ENCODE data around the gene VWA5B1. TPM values are rescaled to one million over a fixed set of nuclear protein-coding genes. Genes with fewer than 3 reads are reported as not detected.
A peak's percentile ranks its signal among the peaks of the same experiment; 100 is the strongest.

Gene VWA5B1
- polyA plus RNA-seq, 6 donors from 2014 or later, result not detected

DNA sequence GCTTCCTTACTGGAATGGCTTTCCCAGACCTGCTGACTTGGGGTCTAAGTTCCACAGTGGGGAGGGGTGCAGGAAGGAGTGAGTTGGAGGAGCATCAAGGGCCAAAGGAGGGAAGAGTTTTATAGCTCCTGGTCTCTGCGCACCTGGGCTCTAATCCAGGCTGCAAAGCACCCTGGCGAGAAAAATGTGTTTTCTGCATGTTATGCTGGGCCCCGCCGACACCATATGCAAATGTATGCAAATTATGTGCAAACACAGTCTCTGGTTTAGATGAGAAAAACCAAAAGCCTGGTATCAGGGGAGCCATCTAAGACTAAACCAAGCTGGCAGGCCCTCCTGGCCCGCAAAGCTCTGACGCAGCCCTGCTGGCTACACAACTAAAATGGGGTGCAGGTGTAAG is 95.0 kb downstream of the VWA5B1 start:
- no peaks in the 10 kb centered on the region for H3K4me1 Mint-ChIP-seq
- peaks cover 0 to 6% (median 2%) of the 10 kb centered on the region in 7 donors for H3K9me3 Mint-ChIP-seq
- no peak overlapping the region for H3K27ac Mint-ChIP-seq
- peaks cover 50 to 54% (median 53%) of the 10 kb centered on the region in 3 donors for H3K27me3 Mint-ChIP-seq
- ATAC-seq (ENCODE audit: low read depth in 2 of 2) (no peak), DNase-seq (no peak)
- no peak overlapping the region for H3K4me3 Mint-ChIP-seq
- no peaks in the 10 kb centered on the region for H3K36me3 Mint-ChIP-seq

- H3K4me3 Mint-ChIP-seq, result no peak overlapping the region
Measured at GRCh38 chr1:20386323-20387081, 95.8 kb downstream of the VWA5B1 start.

GRCh38 chr1:20389571-20389970 is 98.9 kb downstream of the VWA5B1 start:
- DNase-seq, result no peak
- ATAC-seq (ENCODE audit: low read depth in 2 of 2), result no peak
- no peak overlapping the region for H3K4me3 Mint-ChIP-seq
- H3K4me1 Mint-ChIP-seq, result no peaks in the 10 kb centered on the region
- H3K27me3 Mint-ChIP-seq, result peaks cover 45 to 63% (median 55%) of the 10 kb centered on the region in 3 donors
- H3K9me3 Mint-ChIP-seq, result peaks cover 0 to 21% (median 6%) of the 10 kb centered on the region in 7 donors
- no peak overlapping the region for H3K27ac Mint-ChIP-seq
- peaks cover 0 to 5% of the 10 kb centered on the region in 2 donors for H3K36me3 Mint-ChIP-seq

More at GRCh38 chr1:20386323-20387081, 95.8 kb downstream of the VWA5B1 start:
- H3K36me3 Mint-ChIP-seq, result no peaks in the 10 kb centered on the region
- peaks cover 51 to 58% (median 56%) of the 10 kb centered on the region in 3 donors for H3K27me3 Mint-ChIP-seq
- no peak for DNase-seq
- ATAC-seq (ENCODE audit: low read depth in 2 of 2), result no peak
- H3K9me3 Mint-ChIP-seq, result peaks cover 0 to 6% (median 2%) of the 10 kb centered on the region in 7 donors
- H3K27ac Mint-ChIP-seq, result no peak overlapping the region
- H3K4me1 Mint-ChIP-seq, result no peaks in the 10 kb centered on the region

GRCh38 chr1:20390589-20391331 is 100.1 kb downstream of the VWA5B1 start:
- no peak for DNase-seq
- H3K27ac Mint-ChIP-seq, result no peak overlapping the region
- H3K27me3 Mint-ChIP-seq, result peaks cover 35 to 52% (median 45%) of the 10 kb centered on the region in 3 donors
- peaks cover 0 to 8% of the 10 kb centered on the region in 2 donors for H3K36me3 Mint-ChIP-seq
- peaks cover 4 to 33% (median 16%) of the 10 kb centered on the region in 7 donors for H3K9me3 Mint-ChIP-seq
- H3K4me1 Mint-ChIP-seq, result no peaks in the 10 kb centered on the region
- ATAC-seq (ENCODE audit: low read depth in 2 of 2), result no peak
- H3K4me3 Mint-ChIP-seq, result peak overlapping the region in 1 of 8 donors; percentile 21

DNA sequence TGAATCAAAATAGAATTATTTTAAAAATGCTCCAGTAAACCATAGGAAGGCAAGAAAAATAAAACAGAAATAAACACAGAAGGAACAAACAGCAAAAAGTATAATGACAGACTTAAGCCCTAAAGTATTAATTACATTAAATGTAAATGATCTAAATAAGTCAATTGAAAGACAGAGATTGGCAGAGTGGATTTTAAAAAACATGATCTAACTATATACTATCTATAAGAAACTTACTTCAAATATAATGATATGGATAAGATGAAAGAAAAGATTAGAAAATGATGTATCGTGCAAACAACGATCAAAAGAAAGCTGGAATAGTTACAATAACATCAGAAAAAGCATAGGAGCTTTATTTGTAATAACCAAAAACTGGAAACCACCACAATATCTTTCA is 104.6 kb downstream of the VWA5B1 start:
- no peak overlapping the region for H3K27ac Mint-ChIP-seq
- DNase-seq (no peak), ATAC-seq (ENCODE audit: low read depth in 2 of 2) (no peak)
- peaks cover 9 to 41% (median 24%) of the 10 kb centered on the region in 7 donors for H3K9me3 Mint-ChIP-seq
- peaks cover 7 to 8% of the 10 kb centered on the region in 2 donors for H3K36me3 Mint-ChIP-seq
- H3K27me3 Mint-ChIP-seq, result peaks cover 33 to 55% (median 45%) of the 10 kb centered on the region in 3 donors
- no peak overlapping the region for H3K4me3 Mint-ChIP-seq
- H3K4me1 Mint-ChIP-seq, result peaks cover 0 to 2% (median 0%) of the 10 kb centered on the region in 3 donors

DNA sequence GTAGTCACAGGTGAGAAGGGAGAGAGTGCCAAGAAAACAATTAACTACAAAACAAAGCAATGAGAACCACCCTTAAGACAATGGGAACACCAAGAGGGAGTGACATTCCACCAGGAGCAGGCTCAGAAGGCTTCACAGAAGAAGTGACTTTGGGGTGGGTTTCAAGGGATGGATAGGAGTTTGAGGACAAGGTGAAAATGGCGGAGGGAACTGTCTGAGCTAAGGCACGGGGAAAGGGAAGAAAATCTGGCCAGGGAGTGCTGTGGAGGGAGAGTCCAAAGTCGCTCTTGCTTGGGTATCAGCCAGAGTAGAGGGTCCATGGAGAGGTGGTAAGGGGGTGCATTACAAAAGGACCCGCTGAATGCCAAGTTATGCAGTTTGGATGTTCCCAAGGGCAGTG is 108.1 kb downstream of the VWA5B1 start:
- no peak overlapping the region for H3K27ac Mint-ChIP-seq
- H3K27me3 Mint-ChIP-seq, result peaks cover 38 to 62% (median 40%) of the 10 kb centered on the region in 3 donors
- peaks cover 7 to 8% of the 10 kb centered on the region in 2 donors for H3K36me3 Mint-ChIP-seq
- no peak for ATAC-seq (ENCODE audit: low read depth in 2 of 2)
- no peak overlapping the region for H3K4me3 Mint-ChIP-seq
- peaks cover 0 to 2% (median 0%) of the 10 kb centered on the region in 3 donors for H3K4me1 Mint-ChIP-seq
- peaks cover 8 to 29% (median 22%) of the 10 kb centered on the region in 7 donors for H3K9me3 Mint-ChIP-seq
- no peak for DNase-seq

DNA sequence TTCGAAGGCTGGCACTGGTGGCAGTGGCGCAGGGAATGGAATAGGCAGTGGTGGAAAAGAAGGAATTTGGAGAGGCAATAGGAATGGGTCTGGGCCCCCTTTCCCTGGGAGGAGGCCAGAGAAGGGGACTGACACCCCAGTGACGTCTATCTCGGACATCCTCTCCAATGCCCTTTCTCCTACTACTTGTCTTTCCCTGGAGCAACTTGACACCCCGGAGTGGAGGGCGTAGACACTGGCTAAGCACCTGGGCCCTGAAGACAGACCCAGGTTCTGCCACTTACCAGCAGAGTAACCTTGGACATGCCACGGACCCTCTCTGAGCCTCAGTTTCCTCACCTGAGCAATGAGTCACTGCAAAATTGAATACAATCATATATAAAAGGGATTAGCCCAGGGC is 108.5 kb downstream of the VWA5B1 start:
- H3K36me3 Mint-ChIP-seq, result peaks cover 6 to 7% of the 10 kb centered on the region in 2 donors
- peaks cover 0 to 2% (median 0%) of the 10 kb centered on the region in 3 donors for H3K4me1 Mint-ChIP-seq
- no peak overlapping the region for H3K27ac Mint-ChIP-seq
- ATAC-seq (ENCODE audit: low read depth in 2 of 2) (no peak), DNase-seq (no peak)
- H3K27me3 Mint-ChIP-seq, result peaks cover 40 to 62% (median 42%) of the 10 kb centered on the region in 3 donors
- H3K4me3 Mint-ChIP-seq, result no peak overlapping the region
- peaks cover 4 to 24% (median 21%) of the 10 kb centered on the region in 7 donors for H3K9me3 Mint-ChIP-seq

DNA sequence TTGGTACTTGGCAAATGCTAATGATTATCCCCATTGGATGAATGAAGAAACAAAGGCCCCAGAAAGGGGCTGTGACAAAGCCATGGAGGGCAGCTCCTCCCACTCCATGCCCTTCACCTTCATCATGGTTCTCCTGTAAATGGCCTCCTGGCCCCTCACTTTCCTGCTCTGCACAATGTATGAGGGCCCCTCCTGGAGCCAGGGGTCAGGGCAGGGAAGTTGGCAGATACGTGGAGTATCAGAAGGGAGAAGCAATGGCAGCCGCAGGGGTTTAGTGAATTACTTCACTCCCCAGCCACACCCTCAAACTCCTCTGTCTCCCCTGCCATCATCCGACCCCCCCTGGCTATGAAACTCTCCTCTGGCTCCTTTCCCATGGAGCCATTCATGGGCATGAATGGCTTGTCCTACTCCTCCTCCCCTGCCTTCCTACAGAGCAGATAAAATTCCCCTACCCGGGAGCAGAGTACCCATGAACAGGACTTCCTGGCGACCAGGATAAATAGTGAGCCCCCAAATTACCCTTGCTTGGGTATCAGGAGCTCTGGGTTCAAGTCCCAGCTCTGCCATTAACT is 109.0 kb downstream of the VWA5B1 start:
- peaks cover 4 to 21% (median 16%) of the 10 kb centered on the region in 7 donors for H3K9me3 Mint-ChIP-seq
- peaks cover 0 to 2% (median 0%) of the 10 kb centered on the region in 3 donors for H3K4me1 Mint-ChIP-seq
- H3K4me3 Mint-ChIP-seq, result no peak overlapping the region
- DNase-seq (no peak), ATAC-seq (ENCODE audit: low read depth in 2 of 2) (no peak)
- no peak overlapping the region for H3K27ac Mint-ChIP-seq
- H3K27me3 Mint-ChIP-seq, result peaks cover 43 to 67% (median 47%) of the 10 kb centered on the region in 3 donors
- peaks cover 1 to 7% of the 10 kb centered on the region in 2 donors for H3K36me3 Mint-ChIP-seq

GRCh38 chr1:20400341-20401177 is 109.9 kb downstream of the VWA5B1 start:
- Mint-ChIP-seq H3K27me3 (peaks cover 48 to 75% (median 52%) of the 10 kb centered on the region in 3 donors), H3K36me3 (peaks cover 0 to 7% of the 10 kb centered on the region in 2 donors), H3K4me1 (peaks cover 0 to 2% (median under 1%) of the 10 kb centered on the region in 3 donors), H3K27ac (no peak overlapping the region), H3K4me3 (no peak overlapping the region), H3K9me3 (peaks cover 4 to 13% (median 8%) of the 10 kb centered on the region in 7 donors)
- no peak for DNase-seq
- no peak for ATAC-seq (ENCODE audit: low read depth in 2 of 2)

DNA sequence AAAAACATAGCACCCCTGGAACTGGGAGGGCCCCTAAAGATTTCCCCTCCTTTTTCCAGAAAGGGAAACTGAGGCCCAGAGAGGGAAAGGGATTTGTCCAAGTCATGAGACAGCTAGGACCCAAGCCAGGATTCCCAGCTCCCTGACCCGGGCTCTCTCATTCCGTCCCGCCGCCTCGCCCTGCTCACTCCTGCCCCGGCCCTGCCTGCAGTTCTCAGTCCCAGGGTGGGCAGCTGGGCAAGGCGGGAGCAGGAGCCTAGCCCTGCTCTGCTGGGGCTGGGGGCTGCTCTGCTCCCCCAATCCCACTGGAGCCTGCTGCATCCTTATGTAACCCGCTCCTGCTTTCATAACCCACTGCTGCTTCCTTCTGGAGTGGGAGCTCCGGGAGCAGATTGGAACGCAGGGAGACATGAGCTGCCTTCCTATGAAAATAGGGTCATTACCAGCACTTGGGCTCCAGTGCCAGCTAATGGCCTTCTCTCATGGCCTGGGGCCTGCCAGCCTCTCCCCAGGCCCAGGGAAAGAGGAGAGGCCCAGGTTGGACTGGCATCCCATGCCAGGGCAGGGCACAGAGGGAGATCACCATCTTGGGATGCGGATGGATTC is 110.8 kb downstream of the VWA5B1 start:
- H3K9me3 Mint-ChIP-seq, result peaks cover 0 to 5% (median under 1%) of the 10 kb centered on the region in 7 donors
- no peak overlapping the region for H3K27ac Mint-ChIP-seq
- peaks cover 5 to 8% (median 6%) of the 10 kb centered on the region in 3 donors for H3K4me1 Mint-ChIP-seq
- ATAC-seq (ENCODE audit: low read depth in 2 of 2) (no peak), DNase-seq (no peak)
- no peak overlapping the region for H3K4me3 Mint-ChIP-seq
- H3K36me3 Mint-ChIP-seq, result peaks cover 0 to 7% of the 10 kb centered on the region in 2 donors
- peaks cover 55 to 80% (median 62%) of the 10 kb centered on the region in 3 donors for H3K27me3 Mint-ChIP-seq

DNA sequence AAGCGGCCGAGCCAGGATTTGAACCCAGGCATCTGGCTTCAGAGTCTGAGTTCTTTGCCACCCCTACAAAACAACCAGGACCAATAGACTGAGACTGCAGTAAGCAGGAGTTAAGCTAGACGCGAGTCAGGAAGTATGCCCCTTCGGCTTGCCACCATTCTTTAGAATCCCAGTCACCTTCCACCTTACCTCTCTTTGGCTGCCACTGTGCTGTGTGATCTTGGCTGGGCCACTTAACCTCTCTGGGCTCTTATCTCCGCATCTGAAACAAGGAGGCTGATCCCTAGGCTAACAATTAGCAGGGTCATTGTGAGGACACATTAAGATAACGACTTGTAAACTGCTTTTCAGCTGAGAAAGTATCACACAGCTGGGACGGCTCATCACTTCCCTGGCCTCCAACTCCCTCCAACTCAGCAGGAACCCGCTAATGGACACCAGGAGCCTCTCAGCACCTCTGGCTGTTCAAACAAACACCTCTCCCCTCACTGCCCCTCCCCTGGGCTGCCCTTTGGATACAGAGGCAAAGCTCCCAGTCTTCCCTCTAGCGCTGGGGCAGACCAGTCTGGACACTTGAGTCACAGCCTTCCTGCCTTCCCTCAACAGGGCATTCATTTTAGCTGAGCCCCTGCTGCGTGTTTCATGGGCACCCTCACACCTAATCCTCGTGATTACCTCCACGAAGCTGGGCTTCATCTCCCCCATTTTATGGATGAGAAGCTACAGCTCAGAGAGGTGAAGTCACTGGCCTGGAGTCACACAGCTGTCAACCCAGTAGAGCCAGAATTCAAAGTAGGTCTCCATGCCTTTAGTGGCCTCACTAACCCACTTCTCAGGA is 112.1 kb downstream of the VWA5B1 start:
- H3K4me1 Mint-ChIP-seq, result peaks cover 5 to 8% (median 6%) of the 10 kb centered on the region in 3 donors
- H3K27me3 Mint-ChIP-seq, result peaks cover 64 to 89% (median 64%) of the 10 kb centered on the region in 3 donors
- peaks cover 0 to 7% (median 0%) of the 10 kb centered on the region in 7 donors for H3K9me3 Mint-ChIP-seq
- peak overlapping the region in 2 of 6 donors; percentile 19 to 60 for H3K27ac Mint-ChIP-seq
- no peak for ATAC-seq (ENCODE audit: low read depth in 2 of 2)
- H3K4me3 Mint-ChIP-seq, result peak overlapping the region in 1 of 8 donors; percentile 11
- peaks cover 0 to 7% of the 10 kb centered on the region in 2 donors for H3K36me3 Mint-ChIP-seq
- DNase-seq, result no peak

All from naive B cell (primary cell).